Pancreas (tissue), 10 donors: ENCODE results near the gene SUSD4. TPM values are rescaled to one million over a fixed set of nuclear protein-coding genes. Genes with fewer than 3 reads are reported as not detected.

ENCODE experiments used
- ATAC-seq, 4 donors: fragments of 200-7000 bp; cut with Tn5 transposase; one replicate each; pipeline versions ENCODE4 v1.8.0 to v1.9.1; 2020; ENCODE audit warnings: mild to moderate bottlenecking in 4 of 4, moderate library complexity in 4 of 4
- DNase-seq, 6 donors: peaks; one replicate each; pipeline ENCODE4 v3.0.0-alpha.2; 2020
- FAIRE-seq: peaks from 2 replicates; lab custom pipeline; 2012; peaks lifted over from hg19 to GRCh38; lab: Jason Lieb, UNC
- H3K27ac ChIP-seq, 4 donors: fragments of 200-600 bp; sonication (generic); 1 replicate in 3 of 4; 2 replicates in 1 of 4; pipeline versions ENCODE4 v1.5.0 to v1.8.0; 2020
- H3K27me3 ChIP-seq, 4 donors: fragments of 200-600 bp; one replicate each; pipeline ENCODE4 v1.8.0; 2021
- H3K36me3 ChIP-seq, 3 donors: fragments of 200-600 bp; sonication (generic) in 1 of 3; one replicate each; pipeline versions ENCODE4 v1.5.0 to v1.8.0; 2020 to 2021
- H3K4me1 ChIP-seq, 3 donors: fragments of 200-600 bp; one replicate each; pipeline ENCODE4 v1.8.0; 2021
- H3K4me3 ChIP-seq, 4 donors: fragments of 200-600 bp; sonication (generic) in 2 of 4; one replicate each; pipeline versions ENCODE4 v1.5.0 to v1.8.0; 2020 to 2021
- H3K9me3 ChIP-seq, 4 donors: fragments of 200-600 bp; one replicate each; pipeline ENCODE4 v1.8.0; 2021
- WGBS, 2 donors: extraction: QIAGEN DNeasy Blood & Tissue Kit; methylation state at CpG; one replicate each; pipeline ENCODE4 v1.1.7; 2013; 5-methylcytosine and 5-hydroxymethylcytosine counted together
- intact Hi-C, 3 donors: fragments of 100-400 bp; cut with DNase I; formaldehyde crosslinking; loops; one replicate each; pipeline versions ENCODE4 v1.11.1 to v1.14.2; 2022
- polyA plus RNA-seq, 2 donors: library from polyadenylated mRNA; stranded (reverse); fragments of 200-250 nt; gene quantifications; one replicate each; pipeline ENCODE4 v1.2.3, GENCODE V29; 2013
- total RNA-seq, 6 donors: library from RNA; stranded (reverse); fragmentation: NEBNext Ultra II Directional in 4 of 6; extraction: Animal tissue kit (Norgen Biotek cat#: 25700) in 4 of 6; gene quantifications; one replicate each; pipeline versions ENCODE4 v1.2.1 to v1.2.4, GENCODE V29; 2021 to 2023
- TF ChIP-seq, protein P1 (sequence below), 4 donors: fragments of 200-600 bp; sonication (generic) in 3 of 4; IDR thresholded peaks; one replicate each; pipeline versions ENCODE4 v1.5.0 to v1.8.0; 2021; ENCODE audit warnings: antibody characterized with exemption in 4 of 4
- donor health status: healthy with polysubstance abuse.
- donor health status: DM: no; HTN: no; CAD: no; lungs with moderate emphysema.
- donor health status: DM: no; HTN: no; CAD: no.
- donor health status: control.
- donor health status: control.
- donor health status: Bipolar disorder and iron deficiency.
- donor health status: DM: yes; HTN: yes; CAD: no.
- donor health status: DM: no; HTN: no; CAD: no.
- donor health status: DM: no; HTN: no; CAD: no.
- donor health status: DM: yes; HTN: yes; CAD: no.

Gene SUSD4
- total and polyA plus RNA-seq, 8 donors: 4.1 to 34.6 (median 8.8) TPM

DNA sequence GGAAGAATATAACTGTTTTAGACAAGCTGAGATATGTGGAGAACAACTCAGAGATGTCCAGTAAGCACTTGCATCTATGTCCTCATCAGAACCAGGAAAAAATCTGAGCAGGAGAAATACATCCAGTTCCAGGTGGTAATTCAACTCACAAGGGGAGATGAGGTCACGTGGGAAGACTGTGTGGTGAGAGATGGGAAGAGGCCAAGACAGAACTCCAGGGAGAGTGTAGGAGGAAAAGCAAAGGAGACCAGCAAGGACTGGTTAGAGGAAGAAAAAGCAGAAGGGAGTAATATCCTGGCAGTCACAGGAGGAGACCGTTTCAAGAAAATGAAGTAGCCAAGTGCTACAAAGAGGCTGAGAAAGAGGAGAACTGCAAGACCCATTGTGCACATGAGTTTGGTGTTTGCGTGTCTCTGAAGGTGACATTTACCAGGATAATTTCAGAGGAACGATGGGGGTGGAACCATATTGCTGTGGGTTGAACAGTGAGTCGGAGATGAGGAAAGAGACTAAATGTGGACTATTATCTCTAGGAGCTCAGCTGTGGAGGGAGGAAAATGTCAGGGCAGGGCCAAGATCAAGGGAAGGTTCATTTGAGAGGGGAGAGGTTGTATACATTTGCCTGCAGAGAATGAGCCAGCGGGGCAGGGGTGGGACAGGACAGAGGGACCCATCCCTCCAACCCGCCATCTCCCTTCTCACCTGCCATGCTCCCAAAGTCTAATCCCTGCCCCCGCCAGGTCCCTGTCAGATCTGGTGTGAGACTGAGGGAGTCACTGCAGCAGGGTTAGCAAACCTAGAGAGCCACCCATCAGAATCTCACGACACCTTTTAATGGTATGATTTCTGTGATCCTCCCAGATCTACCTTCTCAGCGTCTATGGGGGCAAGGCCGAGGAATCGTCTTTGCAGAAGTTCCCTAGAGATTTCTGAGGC is 24.9 kb downstream of the SUSD4 start:
- no peak overlapping the region for H3K27ac ChIP-seq
- TF ChIP-seq, protein P1, sequence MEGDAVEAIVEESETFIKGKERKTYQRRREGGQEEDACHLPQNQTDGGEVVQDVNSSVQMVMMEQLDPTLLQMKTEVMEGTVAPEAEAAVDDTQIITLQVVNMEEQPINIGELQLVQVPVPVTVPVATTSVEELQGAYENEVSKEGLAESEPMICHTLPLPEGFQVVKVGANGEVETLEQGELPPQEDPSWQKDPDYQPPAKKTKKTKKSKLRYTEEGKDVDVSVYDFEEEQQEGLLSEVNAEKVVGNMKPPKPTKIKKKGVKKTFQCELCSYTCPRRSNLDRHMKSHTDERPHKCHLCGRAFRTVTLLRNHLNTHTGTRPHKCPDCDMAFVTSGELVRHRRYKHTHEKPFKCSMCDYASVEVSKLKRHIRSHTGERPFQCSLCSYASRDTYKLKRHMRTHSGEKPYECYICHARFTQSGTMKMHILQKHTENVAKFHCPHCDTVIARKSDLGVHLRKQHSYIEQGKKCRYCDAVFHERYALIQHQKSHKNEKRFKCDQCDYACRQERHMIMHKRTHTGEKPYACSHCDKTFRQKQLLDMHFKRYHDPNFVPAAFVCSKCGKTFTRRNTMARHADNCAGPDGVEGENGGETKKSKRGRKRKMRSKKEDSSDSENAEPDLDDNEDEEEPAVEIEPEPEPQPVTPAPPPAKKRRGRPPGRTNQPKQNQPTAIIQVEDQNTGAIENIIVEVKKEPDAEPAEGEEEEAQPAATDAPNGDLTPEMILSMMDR (IDR thresholded peaks at IDR 0.05): no peak
- H3K9me3 ChIP-seq: no peaks in the 10 kb centered on the region
- 94 to 95% methylated on average over 12 of the region's 12 CpGs for WGBS, 2 donors
- DNase-seq (no peak), FAIRE-seq (no peak), ATAC-seq (no peak)
- peaks cover 3 to 12% (median 10%) of the 10 kb centered on the region in 3 donors for H3K4me1 ChIP-seq
- no peak overlapping the region for H3K4me3 ChIP-seq
- intact Hi-C loops: no loop called here
- H3K27me3 ChIP-seq: no peaks in the 10 kb centered on the region
- no peaks in the 10 kb centered on the region for H3K36me3 ChIP-seq

DNA sequence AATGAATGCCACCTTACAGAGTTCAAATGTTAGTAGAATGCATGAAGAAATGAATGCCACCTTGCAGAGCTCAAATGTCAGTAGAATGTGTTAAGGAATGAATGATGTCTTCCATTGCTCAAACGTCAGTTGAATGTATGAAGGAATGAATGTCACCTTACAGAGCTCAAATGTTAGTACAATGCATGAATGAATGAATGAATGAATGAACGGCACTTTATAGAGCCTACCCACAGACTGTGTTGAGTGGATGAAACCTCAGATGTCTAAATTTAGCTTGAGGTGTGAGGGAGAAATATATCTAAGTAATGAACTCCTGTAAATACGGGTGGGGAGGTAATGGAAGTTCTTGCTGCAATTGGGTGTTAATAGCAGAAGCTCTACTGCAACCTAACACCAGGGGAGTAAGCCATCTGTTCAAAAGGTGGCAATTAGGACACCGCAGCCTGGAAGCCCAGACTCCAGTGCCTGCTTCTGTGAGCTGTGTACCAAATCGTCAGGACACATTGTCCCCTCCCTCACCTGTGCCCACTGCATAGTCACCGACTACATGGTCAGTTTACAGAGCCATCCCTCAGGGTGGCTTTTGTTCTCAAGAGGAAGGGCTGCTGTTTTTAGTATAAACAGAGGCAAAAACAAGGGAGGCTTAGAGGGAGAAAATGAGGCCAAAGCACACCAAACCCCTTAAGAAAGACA is 26.7 kb downstream of the SUSD4 start:
- intact Hi-C loops: no loop called here
- FAIRE-seq: no peak
- 84 to 91% methylated on average over 6 of the region's 6 CpGs for WGBS, 2 donors
- H3K27me3 ChIP-seq: no peaks in the 10 kb centered on the region
- H3K27ac ChIP-seq: no peak overlapping the region
- no peaks in the 10 kb centered on the region for H3K9me3 ChIP-seq
- DNase-seq: no peak
- H3K36me3 ChIP-seq: no peaks in the 10 kb centered on the region
- H3K4me1 ChIP-seq: peaks cover 0 to 3% (median 0%) of the 10 kb centered on the region in 3 donors
- no peak overlapping the region for H3K4me3 ChIP-seq
- TF ChIP-seq, protein P1 (IDR thresholded peaks at IDR 0.05): no peak
- ATAC-seq: peak in 2 of 4 donors; percentile 40 to 68

DNA sequence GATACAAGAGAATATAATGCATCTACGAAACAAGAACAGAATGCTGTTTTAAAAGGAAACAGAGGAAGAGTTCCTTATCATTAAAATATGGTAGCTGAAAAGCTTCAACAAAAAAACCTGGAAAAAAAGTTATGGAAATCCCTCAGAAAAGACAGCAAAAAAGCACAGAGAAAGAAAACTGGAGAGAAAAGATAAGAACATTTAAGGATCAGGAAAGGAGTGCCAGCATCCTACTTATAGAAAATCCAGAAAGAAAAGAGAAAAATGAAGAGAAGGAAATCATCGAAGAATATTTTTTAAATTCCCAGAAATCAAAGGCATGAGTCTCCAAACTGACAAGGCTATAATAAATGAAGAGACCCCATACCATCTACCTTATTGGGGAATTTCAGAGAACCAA is 29.8 kb downstream of the SUSD4 start:
- Histone ChIP-seq H3K4me3 (no peak overlapping the region), H3K27me3 (no peaks in the 10 kb centered on the region), H3K9me3 (no peaks in the 10 kb centered on the region), H3K27ac (no peak overlapping the region), H3K36me3 (no peaks in the 10 kb centered on the region), H3K4me1 (no peaks in the 10 kb centered on the region)
- TF ChIP-seq, protein P1 (IDR thresholded peaks at IDR 0.05): no peak
- DNase-seq (no peak), ATAC-seq (no peak), FAIRE-seq (no peak)
- intact Hi-C loops: no loop called here
- WGBS, 2 donors: 92 to 96% methylated on average over 2 of the region's 2 CpGs

DNA sequence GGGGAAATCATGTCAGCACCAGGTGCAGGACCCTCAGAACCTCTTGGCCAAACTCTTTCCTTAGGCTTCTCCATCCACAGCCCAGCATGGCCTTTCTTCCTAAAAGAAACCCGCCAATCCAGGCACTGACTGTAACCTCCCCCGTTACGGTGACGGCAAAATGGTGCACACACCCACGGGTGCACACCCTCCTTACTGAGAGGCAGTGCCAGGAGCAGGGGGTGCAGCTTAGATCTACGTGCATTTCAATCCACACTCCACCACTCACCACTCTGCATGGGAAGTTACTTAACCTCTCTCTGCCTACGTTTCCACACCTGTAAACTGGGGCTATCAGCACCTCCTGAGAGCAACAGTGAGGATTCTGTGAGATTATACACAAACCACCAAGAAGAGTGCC is 31.0 kb downstream of the SUSD4 start:
- Histone ChIP-seq H3K9me3 (no peaks in the 10 kb centered on the region), H3K27me3 (no peaks in the 10 kb centered on the region), H3K4me3 (no peak overlapping the region), H3K36me3 (no peaks in the 10 kb centered on the region), H3K4me1 (no peaks in the 10 kb centered on the region), H3K27ac (no peak overlapping the region)
- intact Hi-C loops: no loop called here
- TF ChIP-seq, protein P1 (IDR thresholded peaks at IDR 0.05): no peak
- WGBS, 2 donors: 86 to 91% methylated on average over 7 of the region's 7 CpGs
- no peak for FAIRE-seq
- DNase-seq: no peak
- no peak for ATAC-seq
